OCI-LY7 (cell line): ENCODE data around the gene PALLD.

ENCODE experiments used
- CTCF ChIP-seq: fragments of 200-600 bp; sonication (generic); conservative IDR thresholded peaks from 2 replicates; pipeline ENCODE4 v1.5.1; 2014; ENCODE audit warnings: mild to moderate bottlenecking, antibody characterized with exemption, low read length, moderate library complexity, mixed read lengths
- EZH2phosphoT487 ChIP-seq: fragments of 200-600 bp; sonication (generic); IDR thresholded peaks from 2 replicates; pipeline ENCODE4 v1.6.1; 2018; ENCODE audit warnings: low read depth, borderline replicate concordance, mild to moderate bottlenecking, mixed run types, antibody characterized with exemption, low read length, moderate library complexity, mixed read lengths

DNA sequence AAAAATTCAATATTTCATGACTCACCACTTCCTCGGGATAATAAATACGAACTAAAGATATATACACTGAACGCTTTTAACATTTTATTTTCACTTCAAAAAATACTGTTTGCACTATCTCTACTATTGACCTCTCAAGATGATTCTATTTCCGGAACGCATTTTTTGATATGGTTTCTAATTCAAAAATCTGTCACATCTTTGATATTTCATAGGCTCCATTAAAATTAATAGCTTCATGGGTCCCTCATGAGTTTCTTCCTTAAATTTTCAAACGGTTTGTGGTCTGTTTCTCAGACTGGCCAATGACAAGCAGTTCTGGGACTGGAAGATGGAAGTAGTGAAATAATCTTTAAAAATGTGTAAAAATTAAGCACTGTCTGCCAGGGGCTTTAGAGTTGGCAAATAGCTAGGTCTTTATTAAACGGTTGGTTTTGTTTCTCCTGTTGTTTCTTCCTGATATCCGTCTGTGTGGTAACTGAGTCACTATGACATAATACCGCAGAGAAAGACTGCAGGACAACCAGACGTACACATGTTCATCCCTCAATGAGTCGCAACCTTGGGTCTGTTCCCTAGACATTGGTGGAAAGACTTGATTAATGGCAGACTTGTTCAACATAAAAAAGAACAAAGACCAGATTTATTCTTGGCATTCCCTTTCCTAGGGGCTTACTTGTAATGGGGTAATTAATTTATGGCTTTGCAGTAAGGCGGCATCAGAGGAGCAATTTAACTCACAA lies 133.8 kb downstream of the PALLD start:
- TF ChIP-seq CTCF (no peak), EZH2phosphoT487 (no peak)
